ENCODE results near the gene PAK1IP1. TPM values are rescaled to one million over a fixed set of nuclear protein-coding genes. Genes with fewer than 3 reads are reported as not detected.
"Not testable (repeated sequence)": the region's sequence is repeated elsewhere in the genome, so short reads cannot be mapped to it uniquely, and the experiment has no call there.

The PAK1IP1 gene
- total RNA-seq, 1 donor from 2014 or later: 11.0 TPM

DNA sequence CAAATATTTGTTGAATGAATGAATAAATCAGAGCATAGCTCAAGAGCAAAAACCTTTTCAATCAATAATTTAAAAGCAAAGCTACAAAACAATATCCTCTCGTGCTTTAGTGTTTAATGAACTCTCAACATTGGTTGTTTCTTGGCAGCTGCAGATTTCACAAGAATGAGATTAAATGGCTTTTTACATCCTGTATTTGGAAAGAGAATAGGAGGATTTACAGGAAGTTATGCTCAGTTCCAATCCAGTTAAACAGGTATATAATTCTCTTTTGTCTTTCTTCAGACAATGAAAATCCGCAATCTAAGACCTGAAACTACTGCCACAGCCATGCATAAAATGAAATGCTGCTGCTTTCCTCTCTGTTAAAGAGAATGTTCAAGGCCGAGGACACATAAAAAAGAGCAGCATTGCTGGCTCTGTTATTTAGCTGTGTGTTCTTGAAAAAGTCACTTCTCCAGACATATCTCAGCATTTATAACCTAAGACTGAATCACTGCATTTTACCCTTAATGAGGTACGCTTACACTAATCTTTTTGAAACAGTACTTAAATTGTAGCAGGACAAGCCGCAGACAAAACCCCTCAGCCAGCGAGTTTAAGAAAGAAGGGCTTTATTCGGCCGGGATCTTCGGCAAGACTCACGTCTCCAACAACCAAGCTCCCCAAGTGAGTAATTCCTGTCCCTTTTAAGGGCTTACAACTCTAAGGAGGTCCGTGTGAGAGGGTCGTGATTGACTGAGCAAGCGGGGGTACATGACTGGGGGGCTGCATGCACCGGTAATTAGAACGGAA, 3.9 kb upstream of the PAK1IP1 start:
- ATAC-seq (no peak), DNase-seq (no peak)
- intact Hi-C loops (cut with micrococcal nuclease): no loop called here

DNA sequence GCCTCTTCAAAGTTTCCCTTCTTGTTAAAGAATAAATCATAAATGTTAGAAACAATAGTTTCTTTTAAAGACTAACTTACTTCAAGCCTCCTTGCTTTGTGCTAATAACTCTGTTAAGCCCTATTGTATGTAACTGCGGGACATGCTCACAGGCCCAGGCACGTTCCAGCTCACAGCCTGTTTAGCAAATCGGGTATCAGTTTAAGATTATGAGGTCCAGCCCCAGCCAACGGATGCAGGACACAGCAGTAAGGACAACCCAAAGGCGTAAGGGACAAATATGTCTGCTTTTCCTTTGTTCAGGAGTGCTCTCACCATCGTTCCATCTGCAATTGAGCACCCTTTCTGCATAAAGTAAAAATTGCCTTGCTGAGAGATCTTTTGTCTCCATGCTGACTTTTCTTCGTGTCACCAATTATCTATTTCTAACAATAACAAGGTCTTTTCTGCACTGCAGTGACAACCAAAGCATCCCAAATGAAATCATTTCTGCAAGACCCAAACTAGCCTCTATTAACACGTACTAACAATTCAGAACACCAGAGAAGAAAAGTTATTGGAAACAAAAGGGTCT, 1.7 kb upstream of the PAK1IP1 start:
- intact Hi-C loops (cut with micrococcal nuclease): no loop called here
- DNase-seq (no peak), ATAC-seq (no peak)

DNA sequence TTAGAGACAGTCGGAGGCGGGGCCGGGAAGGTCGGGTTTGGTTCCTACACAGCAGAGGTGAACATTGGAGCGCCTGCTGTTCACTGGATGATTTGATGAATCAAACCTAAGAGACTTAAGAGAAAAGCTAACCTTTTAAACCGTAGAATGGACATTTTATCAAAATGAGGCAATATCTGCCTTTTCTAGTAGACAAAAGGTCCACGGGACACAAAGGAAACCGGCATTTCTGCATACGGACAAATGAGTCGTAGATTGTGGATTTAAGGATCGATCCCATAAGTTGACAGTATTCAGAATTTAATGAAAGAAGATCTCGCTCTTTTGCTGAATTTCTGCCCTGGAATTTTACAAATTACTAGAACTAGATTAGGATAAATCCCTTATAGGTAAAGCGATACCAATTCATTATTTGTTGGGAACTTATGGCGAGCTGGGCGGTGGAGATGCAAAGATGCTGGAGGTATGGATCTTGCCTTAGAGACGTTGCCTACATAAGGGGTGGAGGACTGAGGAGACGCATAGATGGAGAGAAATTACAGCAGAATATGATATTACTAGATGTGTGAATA, 400 bp downstream of the PAK1IP1 start:
- DNase-seq (no peak), ATAC-seq (no peak)
- intact Hi-C loops (cut with micrococcal nuclease): no loop called here

DNA sequence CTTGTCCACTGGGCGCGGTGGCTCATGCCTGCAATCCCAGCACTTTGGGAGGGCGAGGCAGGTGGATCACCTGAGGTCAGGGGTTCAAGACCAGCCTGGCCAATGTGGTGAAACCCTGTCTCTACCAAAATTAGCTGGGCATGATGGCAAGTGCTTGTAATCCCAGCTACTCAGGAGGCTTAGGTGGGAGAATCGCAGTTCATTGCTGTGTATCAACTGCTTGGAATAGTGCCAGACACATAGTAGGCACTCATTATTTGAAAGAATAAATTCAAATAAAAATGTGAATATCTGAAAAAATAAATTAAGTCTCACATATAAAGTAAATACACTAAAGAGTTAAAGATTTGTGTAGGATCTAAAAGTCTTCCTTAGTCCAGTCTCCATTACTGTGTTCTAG, 1.9 kb downstream of the PAK1IP1 start:
- intact Hi-C loops (cut with micrococcal nuclease): no loop called here
- ATAC-seq: no peak
- DNase-seq: no peak

DNA sequence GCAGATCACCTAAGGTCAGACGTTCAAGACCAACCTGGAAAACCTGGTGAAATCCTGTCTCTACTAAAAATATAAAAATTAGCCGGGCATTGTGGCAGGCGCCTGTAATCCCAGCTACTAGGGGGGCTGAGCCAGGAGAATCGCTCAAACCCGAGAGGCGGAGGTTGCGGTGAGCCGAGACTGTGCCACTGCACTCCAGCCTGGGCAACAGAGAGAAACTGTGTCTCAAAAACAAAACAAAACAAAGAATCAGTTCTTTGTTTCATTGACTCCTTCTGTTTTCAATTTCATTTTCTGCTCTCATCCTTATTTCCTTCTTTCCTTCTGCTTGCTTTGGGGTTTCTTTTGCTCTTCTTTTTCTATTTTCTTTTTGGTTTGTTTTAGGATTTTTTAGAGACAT, 19.2 kb downstream of the PAK1IP1 start:
- intact Hi-C loops (cut with micrococcal nuclease): no loop called here
- ATAC-seq (no peak), DNase-seq (no peak)

DNA sequence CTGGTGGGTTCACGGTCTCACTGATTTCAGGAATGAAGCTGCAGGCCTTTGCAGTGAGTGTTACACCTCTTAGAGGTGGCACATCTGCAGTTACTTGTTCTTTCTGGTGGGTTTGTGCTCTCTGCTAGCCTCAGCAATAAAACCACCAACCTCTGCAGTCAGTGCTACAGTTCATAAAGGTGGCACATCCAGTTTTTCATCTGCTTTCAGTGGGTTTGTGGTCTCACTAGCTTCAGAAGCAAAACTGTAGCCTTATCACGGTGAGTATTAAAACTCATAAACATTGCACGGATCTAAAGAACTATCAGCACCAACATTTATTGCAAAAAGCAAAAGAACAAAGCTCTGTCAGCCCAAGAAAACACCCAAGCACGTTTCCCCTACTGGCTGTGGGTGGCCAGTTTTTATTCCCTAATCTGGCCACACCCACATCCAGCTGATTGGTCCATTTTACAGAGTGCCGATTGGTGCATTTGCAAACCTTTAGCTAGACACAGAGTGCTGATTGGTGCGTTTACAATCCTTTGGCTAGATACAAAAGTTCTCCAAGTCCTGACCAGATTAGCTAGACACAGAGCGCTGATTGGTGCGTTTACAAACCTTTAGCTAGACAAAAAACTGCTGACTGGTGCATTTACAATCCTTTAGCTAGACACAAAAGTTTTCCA, 24.7 kb downstream of the PAK1IP1 start:
- no peak for ATAC-seq
- DNase-seq: no peak
- intact Hi-C loops (cut with micrococcal nuclease): no loop called here

DNA sequence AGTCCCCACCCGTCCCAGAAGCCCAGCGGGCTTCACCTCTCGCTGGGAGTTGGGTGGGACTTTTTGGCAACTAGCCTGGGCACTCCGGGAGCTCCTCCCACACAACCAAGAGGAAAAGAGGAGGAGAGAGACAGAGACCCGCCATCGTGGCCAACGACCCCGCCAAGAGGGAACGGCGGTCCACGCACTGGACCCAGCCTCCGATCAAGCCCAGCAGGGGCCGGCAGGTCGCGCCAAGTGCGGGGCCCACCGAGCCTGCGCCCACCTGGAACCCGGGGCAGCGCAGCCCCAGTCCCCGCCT, 25.1 kb downstream of the PAK1IP1 start:
- DNase-seq: peak; percentile 61
- intact Hi-C loops (cut with micrococcal nuclease): no loop called here
- no peak for ATAC-seq

DNA sequence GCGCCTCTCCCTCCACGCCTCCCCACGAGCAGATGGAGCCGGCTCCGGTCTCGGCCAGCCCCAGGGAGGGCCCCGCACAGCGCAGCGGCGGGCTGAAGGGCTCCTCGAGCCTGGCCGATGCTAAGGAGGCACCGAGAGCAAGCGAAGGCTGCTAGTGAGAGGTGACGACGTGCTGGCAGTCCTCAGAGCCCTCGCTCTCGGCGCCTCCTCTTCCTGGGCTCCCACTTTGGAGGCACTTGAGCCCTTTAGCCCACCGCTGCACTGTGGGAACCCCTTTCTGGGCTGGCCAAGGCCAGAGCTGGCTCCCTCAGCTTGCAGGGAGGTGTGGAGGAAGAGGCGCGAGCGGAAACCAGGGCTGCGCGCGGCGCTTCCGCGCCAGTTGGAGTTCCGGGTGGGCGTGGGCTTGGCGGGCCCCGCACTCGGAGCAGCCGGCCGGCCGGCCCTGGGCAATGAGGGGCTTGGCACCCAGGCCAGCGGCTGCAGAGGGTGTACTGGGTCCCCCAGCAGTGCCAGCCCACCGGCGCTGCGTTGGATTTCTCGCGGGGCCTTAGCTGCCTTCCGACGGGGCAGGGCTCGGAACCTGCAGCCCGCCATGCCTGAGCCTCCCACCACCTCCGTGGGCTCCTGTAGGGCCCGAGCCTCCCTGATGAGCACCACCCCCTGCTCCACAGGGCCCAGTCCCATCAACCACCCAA, 25.6 kb downstream of the PAK1IP1 start:
- DNase-seq: peak; percentile 78
- ATAC-seq: no peak
- intact Hi-C loops (cut with micrococcal nuclease): no loop called here

DNA sequence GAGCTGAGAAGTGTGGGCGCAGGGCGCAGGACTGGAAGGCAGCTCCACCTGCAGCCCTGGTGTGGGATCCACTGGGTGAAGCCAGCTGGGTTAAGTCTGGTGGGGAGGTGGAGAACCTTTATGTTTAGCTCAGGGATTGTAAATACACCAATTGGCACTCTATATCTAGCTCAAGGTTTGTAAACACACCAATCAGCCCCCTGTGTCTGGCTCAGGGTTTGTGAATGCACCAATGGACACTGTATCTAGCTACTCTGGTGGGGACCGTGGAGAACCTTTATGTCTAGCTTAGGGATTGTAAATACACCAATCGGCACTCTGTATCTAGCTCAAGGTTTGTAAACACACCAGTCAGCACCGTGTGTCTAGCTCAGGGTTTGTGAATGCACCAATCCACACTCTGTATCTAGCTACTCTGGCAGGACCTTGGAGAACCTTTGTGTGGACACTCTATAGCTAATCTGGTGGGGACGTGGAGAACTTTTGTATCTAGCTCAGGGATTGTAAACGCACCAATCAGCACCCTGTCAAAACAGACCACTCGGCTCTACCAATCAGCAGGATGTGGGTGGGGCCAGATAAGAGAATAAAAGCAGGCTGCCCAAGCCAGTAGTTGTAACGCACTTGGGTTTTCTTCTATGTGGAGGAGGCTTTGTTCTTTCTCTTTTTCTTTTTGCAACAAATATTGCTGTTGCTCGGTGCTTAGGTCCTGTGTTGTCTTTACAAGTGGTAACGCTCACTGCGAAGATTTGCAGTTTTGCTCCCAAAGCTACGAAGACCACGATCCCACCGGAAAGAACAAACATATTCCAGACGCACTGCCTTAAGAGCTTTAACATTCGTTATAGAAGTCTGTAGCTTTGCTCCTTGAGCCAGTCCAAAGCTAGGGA, 26.4 kb downstream of the PAK1IP1 start:
- intact Hi-C loops (cut with micrococcal nuclease); ATAC-seq; DNase-seq: not testable (repeated sequence)

DNA sequence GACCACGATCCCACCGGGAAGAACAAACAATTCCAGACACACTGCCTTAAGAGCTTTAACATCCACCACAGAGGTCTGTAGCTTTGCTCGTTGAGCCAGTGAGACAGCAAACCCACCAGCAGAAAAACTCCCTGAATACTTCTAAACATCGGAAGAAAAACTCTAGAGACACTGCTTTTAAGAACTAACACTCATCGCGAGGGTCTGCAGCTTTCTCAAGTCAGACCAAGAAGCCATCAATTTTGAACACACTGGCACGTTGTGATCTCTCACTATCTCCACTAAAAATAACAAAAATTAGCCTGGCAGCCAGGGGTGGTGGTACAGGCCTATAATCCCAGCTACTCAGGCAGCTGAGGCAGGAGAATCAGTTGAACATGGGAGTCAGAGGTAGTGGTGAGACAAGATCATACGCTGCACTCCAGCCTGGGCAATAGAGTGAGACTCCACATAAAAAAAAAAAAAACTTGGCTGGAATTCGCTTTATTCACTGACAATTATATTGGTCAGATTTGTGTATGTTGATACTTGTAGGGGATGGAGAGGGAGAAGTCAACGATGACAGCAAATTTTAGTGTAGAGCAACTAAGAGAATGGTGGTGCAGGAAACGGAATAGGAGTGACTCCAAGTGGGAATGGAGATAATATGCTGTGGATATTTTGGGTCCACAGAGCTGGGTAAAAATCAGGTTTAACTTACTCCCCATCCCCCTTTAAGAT, 27.2 kb downstream of the PAK1IP1 start:
- intact Hi-C loops (cut with micrococcal nuclease): no loop called here
- no peak for ATAC-seq

DNA sequence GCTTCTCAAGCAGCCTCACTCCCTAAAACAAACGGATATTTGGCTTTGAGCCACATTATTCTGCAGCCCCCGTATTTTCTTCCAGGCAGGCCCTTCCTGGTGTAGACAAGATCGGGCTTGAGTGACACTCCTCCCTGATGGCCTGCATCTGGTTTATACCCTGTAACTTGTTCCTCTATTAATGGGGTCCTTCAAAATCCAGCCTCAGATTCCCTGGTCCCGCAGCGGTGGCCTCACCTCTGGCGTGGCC, 27.7 kb downstream of the PAK1IP1 start:
- DNase-seq: no peak
- no peak for ATAC-seq
- intact Hi-C loops (cut with micrococcal nuclease): no loop called here

More for the DNA sequence above, 27.2 kb downstream of the PAK1IP1 start:
- no peak for DNase-seq

DNA sequence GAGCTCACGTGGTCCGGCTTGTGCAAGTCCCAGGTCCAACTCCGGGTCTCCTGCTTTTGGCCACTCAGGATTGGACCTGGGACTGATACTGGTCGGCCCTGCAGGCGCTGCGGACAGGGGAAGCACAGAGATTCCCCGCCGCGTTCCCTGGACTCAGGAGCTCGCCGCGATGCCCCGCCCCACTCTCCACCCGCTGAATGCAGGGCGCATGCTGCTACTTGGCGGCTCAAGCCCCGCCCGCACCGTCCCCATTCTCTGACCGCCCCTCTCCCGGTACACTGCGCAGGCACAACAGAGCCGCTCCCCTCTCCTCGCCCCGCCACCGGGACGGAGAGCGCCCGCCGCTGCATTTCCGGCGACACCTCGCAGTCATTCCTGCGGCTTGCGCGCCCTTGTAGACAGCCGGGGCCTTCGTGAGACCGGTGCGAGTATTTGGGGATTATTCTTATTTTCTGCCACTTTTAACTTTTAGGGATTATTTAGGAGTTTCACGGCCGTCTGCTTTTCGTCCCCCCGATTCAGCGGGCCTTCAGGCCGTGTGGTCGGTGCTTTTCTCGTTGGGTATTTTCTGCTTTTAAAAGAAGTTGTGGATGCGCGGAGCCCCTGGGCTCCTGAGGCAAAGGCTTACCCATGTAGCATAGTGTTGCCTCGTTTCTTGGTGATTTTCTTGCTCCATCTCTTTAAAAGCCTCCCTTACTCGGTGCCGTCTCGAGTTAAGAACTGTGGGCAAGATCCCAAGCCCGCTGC, 28.2 kb downstream of the PAK1IP1 start, which contains the start of gene TMEM14C:
TSS of gene TMEM14C (plus strand) at position 251 of the 747 bp plus-strand sequence. CDS start 1,544 bp downstream, outside the sequence.
- peak; percentile 100 for DNase-seq
- intact Hi-C loops (cut with micrococcal nuclease): no loop called here
- ATAC-seq: peak; percentile 99

DNA sequence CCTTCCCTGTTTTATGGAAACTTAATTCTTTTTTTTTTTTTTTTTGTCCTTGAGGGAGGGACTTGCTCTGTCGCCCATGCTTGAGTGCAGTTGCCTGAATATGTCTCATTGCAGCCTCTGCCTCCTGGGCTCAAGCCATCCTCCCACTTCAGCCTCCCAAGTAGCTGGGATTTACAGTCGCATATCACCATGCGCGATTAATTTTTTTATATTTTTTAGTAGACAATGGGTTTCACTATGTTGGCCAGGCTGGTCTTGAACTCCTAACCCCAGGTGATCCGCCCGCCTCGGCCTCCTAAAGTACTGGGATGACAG, 28.8 kb downstream of the PAK1IP1 start:
- DNase-seq (no peak), ATAC-seq (no peak)
- intact Hi-C loops (cut with micrococcal nuclease): no loop called here

DNA sequence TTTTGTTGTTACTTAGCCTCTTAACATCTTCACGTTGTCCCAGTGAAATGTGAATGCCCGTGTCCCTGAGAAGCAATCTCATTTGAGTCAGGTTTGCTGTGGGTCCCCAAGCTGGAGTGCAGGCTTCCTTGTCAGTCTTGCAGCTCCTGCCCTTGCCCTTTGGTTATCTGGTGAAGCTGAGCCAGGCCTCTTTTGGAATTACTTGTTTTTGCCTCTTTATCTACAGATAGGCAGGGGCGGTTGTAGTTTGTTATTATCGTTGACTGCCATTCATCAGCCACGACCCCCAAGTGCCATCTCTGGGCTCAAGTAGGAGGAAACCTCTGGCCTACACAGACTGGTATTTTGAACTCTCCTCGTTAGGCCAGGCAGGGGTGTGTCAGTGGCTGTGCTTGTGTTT, 30.3 kb downstream of the PAK1IP1 start:
- intact Hi-C loops (cut with micrococcal nuclease): no loop called here
- ATAC-seq (no peak), DNase-seq (no peak)

DNA sequence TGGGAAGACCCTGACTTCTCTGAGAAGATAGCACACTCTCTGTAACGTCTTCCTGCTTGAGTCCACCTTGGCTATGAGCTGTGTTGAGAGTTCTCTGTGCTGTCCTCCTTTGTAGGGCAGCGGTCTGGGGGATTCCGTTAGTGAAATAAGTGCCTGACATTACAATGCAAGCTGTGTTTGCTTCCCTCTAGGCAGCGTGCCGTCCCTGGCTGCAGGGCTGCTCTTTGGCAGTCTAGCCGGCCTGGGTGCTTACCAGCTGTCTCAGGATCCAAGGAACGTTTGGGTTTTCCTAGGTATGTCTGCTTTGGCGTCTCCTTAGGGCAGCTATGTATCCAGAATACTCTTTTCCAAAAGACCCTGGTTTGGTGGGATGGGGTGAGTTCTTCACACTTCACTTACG, 30.9 kb downstream of the PAK1IP1 start:
- intact Hi-C loops (cut with micrococcal nuclease): no loop called here
- no peak for DNase-seq

DNA sequence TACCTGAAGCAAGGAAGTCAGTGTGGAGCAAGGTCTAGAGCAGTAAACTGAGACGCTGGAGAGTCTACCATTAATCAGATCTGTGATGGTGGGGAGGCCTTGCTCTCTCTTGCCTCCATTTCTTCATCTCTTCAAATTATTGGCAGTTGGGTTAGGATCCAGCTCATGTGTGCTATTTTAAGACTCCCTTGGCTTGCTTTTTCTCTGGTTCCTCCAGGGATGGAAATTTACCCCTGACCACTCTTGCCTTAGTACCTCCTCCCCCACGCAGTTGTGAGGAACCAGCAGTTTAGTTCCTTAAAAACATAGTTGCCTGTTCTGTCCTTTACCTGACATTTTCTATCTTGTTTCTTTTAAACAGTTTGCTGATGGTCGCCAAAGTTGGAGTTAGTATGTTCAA, 35.5 kb downstream of the PAK1IP1 start:
- intact Hi-C loops (cut with micrococcal nuclease): no loop called here
- ATAC-seq: peak; percentile 51
- DNase-seq: no peak

More for the DNA sequence above, 30.9 kb downstream of the PAK1IP1 start:
- ATAC-seq: no peak

DNA sequence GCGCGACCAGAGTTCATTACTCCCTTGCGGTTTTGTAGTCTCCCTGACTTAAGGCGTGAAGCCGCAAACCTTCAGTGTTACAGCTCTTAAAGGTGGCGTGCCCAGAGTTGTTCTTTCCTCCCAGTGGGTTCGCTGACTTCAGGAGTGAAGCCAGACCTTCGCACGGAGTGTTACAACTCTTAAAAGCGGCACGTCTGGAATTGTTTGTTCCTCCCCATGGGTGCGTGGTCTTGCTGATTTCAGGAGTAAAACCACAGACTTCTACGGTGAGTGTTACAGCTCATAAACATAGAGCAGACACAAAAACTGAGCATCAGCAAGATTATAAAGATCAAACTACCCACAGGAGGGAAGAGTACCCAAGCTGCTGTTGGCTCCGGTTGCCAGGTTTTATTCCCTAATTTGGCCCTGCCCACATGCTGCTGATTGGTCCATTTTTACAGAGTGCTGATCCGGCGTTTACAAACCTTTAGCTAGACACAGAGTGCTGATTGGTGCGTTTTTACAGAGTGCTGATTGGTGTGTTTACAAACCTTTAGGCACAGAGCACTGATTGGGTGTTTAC, 38.5 kb downstream of the PAK1IP1 start:
- no peak for ATAC-seq
- intact Hi-C loops (cut with micrococcal nuclease): no loop called here
- DNase-seq: no peak

DNA sequence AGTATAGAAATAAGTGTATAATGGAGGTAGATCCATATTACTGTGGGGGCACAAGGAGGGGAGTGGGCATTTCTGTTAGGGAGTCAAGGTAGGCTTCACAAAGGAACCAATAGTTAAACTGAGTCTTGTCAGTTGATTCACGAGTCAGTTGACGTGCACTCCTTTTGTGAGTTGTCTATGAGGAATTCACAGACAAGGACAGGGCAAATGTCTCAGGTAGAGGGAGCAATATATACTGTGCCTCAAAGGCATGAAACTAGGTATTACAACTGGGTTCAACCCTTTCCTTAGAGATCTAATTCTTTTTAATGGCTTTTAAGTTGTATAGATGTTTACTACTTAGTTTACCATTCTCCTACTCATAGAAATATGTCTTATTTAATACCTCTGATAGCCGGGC, 39.1 kb downstream of the PAK1IP1 start:
- no peak for ATAC-seq
- intact Hi-C loops (cut with micrococcal nuclease): no loop called here

More for the DNA sequence above, 39.1 kb downstream of the PAK1IP1 start:
- DNase-seq: no peak
